SK-N-MC (cell line): ENCODE data around the gene MEI4.

Experiments used
- EZH2 ChIP-seq: fragments of 200-600 bp; sonication (generic); IDR thresholded peaks from one replicate; pipeline ENCODE4 v1.6.1; 2017; ENCODE audit warnings: antibody characterized with exemption
- POLR2AphosphoS5 ChIP-seq: IDR thresholded peaks from 2 replicates; pipeline ENCODE4 v1.6.1; 2012; ENCODE audit warnings: mild to moderate bottlenecking, low read depth, low read length, borderline replicate concordance

DNA sequence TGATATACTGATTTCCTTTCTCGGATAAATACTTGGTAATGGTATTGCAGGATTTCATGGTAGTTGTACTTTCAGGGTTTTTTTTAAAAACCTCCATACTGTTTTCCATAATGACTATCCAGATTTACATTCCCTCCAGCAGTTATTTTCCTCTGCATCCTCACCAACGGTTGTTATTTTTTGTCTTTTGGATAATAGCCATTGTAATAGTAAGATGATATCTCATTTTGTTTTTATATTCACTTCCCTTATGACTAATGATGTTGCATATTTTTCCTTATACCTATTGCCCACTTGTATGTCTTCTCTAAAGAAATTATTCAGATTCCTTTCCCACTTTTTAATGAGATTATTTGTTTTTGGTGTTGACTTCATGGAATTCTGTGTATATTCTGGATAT lies 231.0 kb downstream of the MEI4 start:
- no peak for TF ChIP-seq POLR2AphosphoS5
- TF ChIP-seq EZH2 = no peak
